Upper lobe of left lung (tissue), 4 donors: Measurements from ENCODE around the gene DIP2C.

Experiments used
- POLR2A ChIP-seq, 4 donors: fragments of 450-650 bp; IDR thresholded peaks; one replicate each; pipeline ENCODE4 v1.5.1; 2016 to 2017; ENCODE audit warnings: antibody characterized with exemption in 4 of 4, mild to moderate bottlenecking in 2 of 4
- TF ChIP-seq, protein P1 (sequence below), 6 experiments: fragments of 450-650 bp in 4 of 6; fragments of 200-600 bp in 2 of 6; sonication (generic) in 2 of 6; IDR thresholded peaks; one replicate each; pipeline ENCODE4 v1.5.1; 2016 to 2019; ENCODE audit warnings: antibody characterized with exemption in 6 of 6

GRCh38 chr10:317926-318325 lies 371.5 kb downstream of the DIP2C start:
- TF ChIP-seq, protein P1, sequence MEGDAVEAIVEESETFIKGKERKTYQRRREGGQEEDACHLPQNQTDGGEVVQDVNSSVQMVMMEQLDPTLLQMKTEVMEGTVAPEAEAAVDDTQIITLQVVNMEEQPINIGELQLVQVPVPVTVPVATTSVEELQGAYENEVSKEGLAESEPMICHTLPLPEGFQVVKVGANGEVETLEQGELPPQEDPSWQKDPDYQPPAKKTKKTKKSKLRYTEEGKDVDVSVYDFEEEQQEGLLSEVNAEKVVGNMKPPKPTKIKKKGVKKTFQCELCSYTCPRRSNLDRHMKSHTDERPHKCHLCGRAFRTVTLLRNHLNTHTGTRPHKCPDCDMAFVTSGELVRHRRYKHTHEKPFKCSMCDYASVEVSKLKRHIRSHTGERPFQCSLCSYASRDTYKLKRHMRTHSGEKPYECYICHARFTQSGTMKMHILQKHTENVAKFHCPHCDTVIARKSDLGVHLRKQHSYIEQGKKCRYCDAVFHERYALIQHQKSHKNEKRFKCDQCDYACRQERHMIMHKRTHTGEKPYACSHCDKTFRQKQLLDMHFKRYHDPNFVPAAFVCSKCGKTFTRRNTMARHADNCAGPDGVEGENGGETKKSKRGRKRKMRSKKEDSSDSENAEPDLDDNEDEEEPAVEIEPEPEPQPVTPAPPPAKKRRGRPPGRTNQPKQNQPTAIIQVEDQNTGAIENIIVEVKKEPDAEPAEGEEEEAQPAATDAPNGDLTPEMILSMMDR (IDR thresholded peaks at IDR 0.05) = no peak
- no peak for TF ChIP-seq POLR2A (IDR thresholded peaks at IDR 0.05)
